Activated naive CD8-positive, alpha-beta T cell treated with anti-CD3 and anti-CD28 coated beads, Interleukin-2, amount 50 U/mL, for 24 hours (primary cell): ENCODE results near the gene MCF2L.

Experiments used
- ATAC-seq: fragments of 150-1000 bp; cut with Tn5 transposase; one replicate; pipeline ENCODE4 v1.10.0; 2021
- DNase-seq: peaks from one replicate; pipeline ENCODE4 v3.0.0; 2021
- H3K27ac Mint-ChIP-seq: one replicate; pipeline ENCODE4 v1.8.0; 2021; ENCODE audit warnings: mild to moderate bottlenecking, mixed read lengths
- H3K27me3 Mint-ChIP-seq: one replicate; pipeline ENCODE4 v1.8.0; 2021; ENCODE audit warnings: mixed read lengths
- H3K36me3 Mint-ChIP-seq: one replicate; pipeline ENCODE4 v1.8.0; 2021; ENCODE audit warnings: low read depth, mixed read lengths
- H3K4me1 Mint-ChIP-seq: one replicate; pipeline ENCODE4 v1.8.0; 2021; ENCODE audit warnings: mixed read lengths
- H3K4me3 Mint-ChIP-seq: one replicate; pipeline ENCODE4 v1.8.0; 2021; ENCODE audit warnings: mild to moderate bottlenecking, moderate library complexity, mixed read lengths
- H3K9me3 Mint-ChIP-seq: one replicate; pipeline ENCODE4 v1.8.0; 2021; ENCODE audit warnings: mixed read lengths

Gene MCF2L

GRCh38 chr13:113016526-113017295 lies 47.7 kb downstream of the MCF2L start:
- no peak overlapping the region for H3K27ac Mint-ChIP-seq
- DNase-seq = no peak
- H3K4me1 Mint-ChIP-seq = no peaks in the 10 kb centered on the region
- H3K36me3 Mint-ChIP-seq = no peaks in the 10 kb centered on the region
- no peak overlapping the region for H3K4me3 Mint-ChIP-seq
- H3K9me3 Mint-ChIP-seq = no peaks in the 10 kb centered on the region
- ATAC-seq = no peak
- H3K27me3 Mint-ChIP-seq = no peaks in the 10 kb centered on the region

- no peaks in the 10 kb centered on the region for H3K27me3 Mint-ChIP-seq
Measured at GRCh38 chr13:113017506-113018215, 48.6 kb downstream of the MCF2L start.

GRCh38 chr13:113018676-113019465 lies 49.9 kb downstream of the MCF2L start:
- no peak for DNase-seq
- ATAC-seq = no peak
- no peak overlapping the region for H3K27ac Mint-ChIP-seq
- H3K4me1 Mint-ChIP-seq = no peaks in the 10 kb centered on the region
- no peaks in the 10 kb centered on the region for H3K36me3 Mint-ChIP-seq
- no peaks in the 10 kb centered on the region for H3K9me3 Mint-ChIP-seq
- no peak overlapping the region for H3K4me3 Mint-ChIP-seq
- no peaks in the 10 kb centered on the region for H3K27me3 Mint-ChIP-seq

More at GRCh38 chr13:113017506-113018215, 48.6 kb downstream of the MCF2L start:
- Mint-ChIP-seq H3K27ac (no peak overlapping the region), H3K9me3 (no peaks in the 10 kb centered on the region), H3K4me3 (no peak overlapping the region), H3K4me1 (no peaks in the 10 kb centered on the region), H3K36me3 (no peaks in the 10 kb centered on the region)
- DNase-seq (no peak), ATAC-seq (no peak)

GRCh38 chr13:113020323-113021080 lies 51.5 kb downstream of the MCF2L start:
- DNase-seq = no peak
- Mint-ChIP-seq H3K9me3 (no peaks in the 10 kb centered on the region), H3K36me3 (no peaks in the 10 kb centered on the region), H3K27ac (no peak overlapping the region), H3K4me1 (no peaks in the 10 kb centered on the region), H3K4me3 (no peak overlapping the region), H3K27me3 (no peaks in the 10 kb centered on the region)
- ATAC-seq = no peak

- ATAC-seq (no peak), DNase-seq (no peak)
- H3K4me1 Mint-ChIP-seq = no peaks in the 10 kb centered on the region
- no peaks in the 10 kb centered on the region for H3K36me3 Mint-ChIP-seq
- H3K4me3 Mint-ChIP-seq = no peak overlapping the region
- H3K27me3 Mint-ChIP-seq = no peaks in the 10 kb centered on the region
- H3K27ac Mint-ChIP-seq = no peak overlapping the region
- H3K9me3 Mint-ChIP-seq = no peaks in the 10 kb centered on the region
Measured at GRCh38 chr13:113021391-113021790, 52.4 kb downstream of the MCF2L start.

- ATAC-seq (no peak), DNase-seq (no peak)
- Mint-ChIP-seq H3K27ac (no peak overlapping the region), H3K4me3 (no peak overlapping the region), H3K36me3 (no peaks in the 10 kb centered on the region), H3K27me3 (no peaks in the 10 kb centered on the region), H3K4me1 (no peaks in the 10 kb centered on the region), H3K9me3 (no peaks in the 10 kb centered on the region)
Measured at GRCh38 chr13:113021811-113022210, 52.8 kb downstream of the MCF2L start.

GRCh38 chr13:113022391-113022744 lies 53.4 kb downstream of the MCF2L start:
- H3K36me3 Mint-ChIP-seq = no peaks in the 10 kb centered on the region
- no peaks in the 10 kb centered on the region for H3K9me3 Mint-ChIP-seq
- ATAC-seq (no peak), DNase-seq (no peak)
- no peaks in the 10 kb centered on the region for H3K27me3 Mint-ChIP-seq
- no peak overlapping the region for H3K4me3 Mint-ChIP-seq
- H3K4me1 Mint-ChIP-seq = no peaks in the 10 kb centered on the region
- H3K27ac Mint-ChIP-seq = no peak overlapping the region

- no peak for ATAC-seq
- Mint-ChIP-seq H3K36me3 (no peaks in the 10 kb centered on the region), H3K27me3 (no peaks in the 10 kb centered on the region), H3K4me3 (no peak overlapping the region), H3K9me3 (no peaks in the 10 kb centered on the region), H3K4me1 (no peaks in the 10 kb centered on the region), H3K27ac (no peak overlapping the region)
- no peak for DNase-seq
Measured at GRCh38 chr13:113022745-113023574, 53.9 kb downstream of the MCF2L start.

GRCh38 chr13:113023694-113024430 lies 54.8 kb downstream of the MCF2L start:
- no peak overlapping the region for H3K4me3 Mint-ChIP-seq
- ATAC-seq (no peak), DNase-seq (no peak)
- no peaks in the 10 kb centered on the region for H3K9me3 Mint-ChIP-seq
- H3K36me3 Mint-ChIP-seq = no peaks in the 10 kb centered on the region
- no peak overlapping the region for H3K27ac Mint-ChIP-seq
- no peaks in the 10 kb centered on the region for H3K4me1 Mint-ChIP-seq
- H3K27me3 Mint-ChIP-seq = no peaks in the 10 kb centered on the region

- Mint-ChIP-seq H3K4me1 (no peaks in the 10 kb centered on the region), H3K4me3 (no peak overlapping the region), H3K27me3 (no peaks in the 10 kb centered on the region), H3K27ac (no peak overlapping the region), H3K9me3 (no peaks in the 10 kb centered on the region), H3K36me3 (no peaks in the 10 kb centered on the region)
- ATAC-seq (no peak), DNase-seq (no peak)
Measured at GRCh38 chr13:113024466-113024865, 55.5 kb downstream of the MCF2L start.

GRCh38 chr13:113026391-113026910 lies 57.4 kb downstream of the MCF2L start:
- H3K36me3 Mint-ChIP-seq = no peaks in the 10 kb centered on the region
- no peaks in the 10 kb centered on the region for H3K9me3 Mint-ChIP-seq
- no peaks in the 10 kb centered on the region for H3K4me1 Mint-ChIP-seq
- DNase-seq (no peak), ATAC-seq (no peak)
- H3K4me3 Mint-ChIP-seq = no peak overlapping the region
- no peaks in the 10 kb centered on the region for H3K27me3 Mint-ChIP-seq
- no peak overlapping the region for H3K27ac Mint-ChIP-seq

GRCh38 chr13:113027095-113027494 lies 58.1 kb downstream of the MCF2L start:
- no peak for DNase-seq
- Mint-ChIP-seq H3K4me3 (no peak overlapping the region), H3K27me3 (no peaks in the 10 kb centered on the region), H3K4me1 (no peaks in the 10 kb centered on the region), H3K36me3 (no peaks in the 10 kb centered on the region), H3K27ac (no peak overlapping the region), H3K9me3 (no peaks in the 10 kb centered on the region)
- no peak for ATAC-seq

GRCh38 chr13:113027566-113027965 lies 58.6 kb downstream of the MCF2L start:
- H3K36me3 Mint-ChIP-seq = no peaks in the 10 kb centered on the region
- no peak for ATAC-seq
- DNase-seq = no peak
- no peak overlapping the region for H3K4me3 Mint-ChIP-seq
- no peaks in the 10 kb centered on the region for H3K4me1 Mint-ChIP-seq
- H3K27ac Mint-ChIP-seq = no peak overlapping the region
- no peaks in the 10 kb centered on the region for H3K9me3 Mint-ChIP-seq
- no peaks in the 10 kb centered on the region for H3K27me3 Mint-ChIP-seq
